ENCODE data around the gene PEX13.
A peak's percentile ranks its signal among the peaks of the same experiment; 100 is the strongest.
"Not testable (repeated sequence)": the region's sequence is repeated elsewhere in the genome, so short reads cannot be mapped to it uniquely, and the experiment has no call there.

The PEX13 gene

DNA sequence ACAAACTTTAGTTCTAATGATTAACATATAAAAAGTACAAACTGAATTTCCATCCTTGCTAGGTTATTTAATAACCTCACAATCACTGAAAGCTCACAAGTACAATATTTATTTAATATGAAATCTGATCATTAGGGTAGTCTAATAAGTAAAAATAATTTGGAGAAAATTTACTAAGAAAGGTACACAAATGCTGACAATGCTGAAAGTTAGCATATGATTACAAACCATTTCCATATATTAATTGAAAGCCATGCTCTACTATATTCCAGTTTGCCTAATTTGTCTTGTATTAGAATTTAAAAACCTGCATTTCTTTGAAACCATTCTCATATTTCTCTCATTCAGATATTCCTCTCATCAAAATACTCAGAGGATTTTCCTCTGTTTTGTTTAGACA, 8.2 kb upstream of the PEX13 start:
- DNase-seq = no peak

DNA sequence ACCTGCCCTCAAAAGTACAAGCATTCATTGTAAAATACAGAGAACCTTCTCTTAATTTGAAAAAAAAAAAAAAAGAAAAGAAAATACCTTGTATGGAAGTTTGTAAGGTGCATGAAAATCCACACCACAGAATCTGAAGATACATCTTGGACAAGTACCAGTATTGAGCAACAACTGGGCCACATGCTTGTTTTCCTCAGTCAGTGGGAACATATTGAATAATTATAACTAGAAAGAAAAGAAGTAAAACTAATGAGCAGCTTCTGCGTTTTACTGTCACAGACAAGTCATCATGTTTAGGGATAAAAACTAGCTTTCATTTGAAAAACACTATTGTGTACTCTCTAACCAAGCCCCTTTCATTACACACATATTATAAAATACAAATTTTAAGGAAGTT, 5.8 kb upstream of the PEX13 start:
- DNase-seq = no peak

DNA sequence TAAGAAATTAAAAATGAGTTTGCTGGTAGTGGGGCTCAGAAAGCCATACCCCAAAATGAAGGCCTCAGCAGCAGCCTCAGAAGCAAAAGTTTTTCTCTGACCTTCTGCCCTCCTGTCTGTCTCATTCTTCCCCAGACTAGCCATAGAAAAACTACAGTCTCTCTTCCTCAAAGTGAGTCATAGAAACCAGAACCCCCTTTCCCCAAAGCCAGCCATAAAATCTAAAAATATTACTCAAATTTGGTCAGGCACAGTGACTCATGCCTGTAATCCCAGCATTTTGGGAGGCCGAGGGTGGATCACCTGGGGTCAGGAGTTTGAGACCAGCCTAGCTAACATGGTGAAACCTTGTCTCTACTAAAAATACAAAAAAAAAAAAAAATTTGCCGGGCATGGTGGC, 5.2 kb upstream of the PEX13 start:
- peak; percentile 50 for DNase-seq

DNA sequence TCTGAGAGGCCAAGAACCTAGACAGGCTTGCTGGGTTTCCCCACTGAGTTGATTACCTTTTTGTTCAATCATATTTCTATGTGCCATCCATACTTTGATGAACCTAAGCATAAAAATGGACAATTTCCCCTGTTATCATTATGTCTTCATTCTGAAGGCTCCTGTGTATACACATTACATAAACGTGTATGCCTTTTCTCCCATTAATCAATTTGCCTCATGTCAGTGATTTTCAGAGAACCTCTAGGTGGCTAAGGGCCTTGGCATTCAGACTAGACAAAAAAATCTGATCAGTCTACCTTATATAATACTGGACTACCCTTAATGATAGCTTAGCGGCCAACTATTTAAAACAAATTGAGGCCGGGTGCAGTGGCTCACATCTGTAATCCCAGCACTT, 4.1 kb upstream of the PEX13 start:
- no peak for DNase-seq

DNA sequence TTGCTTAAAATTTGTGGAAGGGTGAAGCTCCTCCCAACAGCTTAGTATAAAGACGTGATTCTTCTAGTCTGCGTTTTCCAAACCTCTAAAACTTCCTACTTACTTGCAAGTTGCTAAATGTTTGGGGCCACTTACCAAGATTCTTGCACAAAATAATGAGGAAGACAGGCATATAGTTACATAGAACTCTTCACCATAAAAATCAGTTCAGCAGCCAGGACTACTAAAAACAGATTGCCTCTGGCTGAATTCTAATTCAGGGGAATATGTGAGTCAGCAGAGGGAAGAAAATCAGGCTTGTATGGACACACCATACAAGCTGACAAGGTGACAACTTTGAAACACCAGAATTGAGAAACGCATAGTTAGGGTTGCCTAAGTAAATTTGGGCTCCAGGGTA, 2.8 kb upstream of the PEX13 start:
- DNase-seq = no peak

DNA sequence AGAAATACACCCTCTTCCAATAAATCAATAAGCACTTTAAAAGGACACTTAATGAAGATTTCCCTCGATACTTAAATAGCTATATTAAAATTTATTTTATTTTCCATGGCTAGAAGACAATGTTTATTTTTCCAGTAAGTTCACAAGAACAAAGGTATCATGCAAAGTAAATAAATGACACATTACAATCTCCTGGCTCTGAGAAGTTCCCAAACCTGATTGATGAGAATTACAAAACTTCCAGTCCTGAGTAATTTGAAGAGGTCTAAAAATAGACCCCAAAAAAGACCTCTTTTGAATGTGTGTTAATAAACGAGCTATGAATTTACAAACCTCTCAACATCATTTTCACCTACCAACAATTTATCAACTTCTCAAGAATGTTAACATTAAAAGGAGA, 1.5 kb upstream of the PEX13 start:
- DNase-seq = no peak

DNA sequence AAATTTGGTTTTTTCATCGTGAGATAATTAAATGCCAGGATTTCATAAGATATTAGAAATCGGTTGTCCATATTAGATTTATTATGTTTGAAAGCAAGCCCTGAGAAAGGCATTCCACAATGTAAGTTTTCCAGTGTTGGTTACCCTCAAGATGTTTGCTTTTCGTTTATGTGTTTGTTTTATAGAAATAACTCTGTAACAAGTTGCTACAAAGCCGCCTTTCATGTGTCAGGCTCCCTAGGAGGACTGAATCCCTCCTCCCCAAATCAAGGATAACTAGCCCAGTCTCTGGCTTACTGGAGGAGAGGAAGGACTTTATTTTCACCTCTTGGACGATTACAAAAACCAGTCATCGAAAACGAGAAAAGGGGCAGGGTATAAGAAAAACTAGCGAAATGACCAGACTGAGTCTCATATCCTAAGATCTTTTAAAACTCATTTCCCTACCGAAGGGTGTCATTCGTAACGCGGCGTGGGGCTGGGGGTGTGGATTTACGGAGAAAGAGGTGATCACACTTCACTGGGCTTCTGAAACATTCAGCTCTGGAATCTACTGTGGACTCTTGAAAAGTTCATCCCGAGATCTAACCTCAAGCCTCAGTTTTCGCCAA, 1.0 kb upstream of the PEX13 start:
- DNase-seq = peak; percentile 58

DNA sequence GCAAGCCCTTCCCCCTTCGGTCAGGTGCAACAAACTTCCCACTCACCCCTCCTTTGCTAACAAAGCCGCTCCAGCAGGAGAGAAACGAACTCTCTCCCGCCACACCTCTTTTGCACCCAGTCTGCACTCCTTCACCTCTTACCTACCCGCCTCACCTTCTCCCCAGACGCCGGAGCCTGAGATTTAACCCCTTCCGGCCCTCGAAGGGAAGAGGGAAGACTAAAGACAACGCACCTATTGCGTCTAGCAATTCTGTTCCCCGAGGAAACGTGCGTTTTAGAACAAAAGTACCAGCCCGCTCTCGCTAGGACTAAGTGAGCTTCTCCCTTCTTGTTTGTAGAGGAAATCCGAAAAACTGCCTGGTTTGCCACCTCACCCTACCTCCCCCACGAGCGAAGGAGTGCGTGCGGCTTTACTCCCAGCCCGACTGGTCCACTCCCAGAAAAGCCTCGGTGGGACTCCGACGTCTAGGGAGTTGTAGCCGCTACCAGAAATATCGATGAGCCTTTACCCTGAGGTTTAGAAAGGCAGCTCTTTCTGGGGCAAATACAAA, 441 bp upstream of the PEX13 start:
- peak; percentile 84 for DNase-seq

DNA sequence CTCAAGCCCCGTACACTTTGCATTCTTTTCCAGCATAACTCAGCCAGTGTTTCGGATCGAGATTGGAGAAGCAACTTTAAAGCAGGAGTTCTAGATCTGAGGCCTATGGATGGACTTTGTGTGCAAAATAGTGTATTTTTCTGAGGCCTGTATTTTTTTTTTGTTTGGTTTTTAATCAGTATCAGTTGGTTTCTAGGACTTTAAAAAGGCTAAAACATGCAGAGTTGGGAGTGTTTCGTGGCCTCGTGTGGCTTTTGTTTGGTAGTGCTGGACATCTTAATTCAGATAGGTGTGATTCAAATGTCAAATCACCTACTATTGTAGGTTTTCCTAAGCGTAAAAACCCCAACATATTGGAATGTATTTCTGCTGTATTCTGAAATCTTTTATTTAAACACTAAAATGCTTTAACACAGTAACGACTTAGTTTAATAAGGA, 817 bp downstream of the PEX13 start:
- peak; percentile 11 for DNase-seq

DNA sequence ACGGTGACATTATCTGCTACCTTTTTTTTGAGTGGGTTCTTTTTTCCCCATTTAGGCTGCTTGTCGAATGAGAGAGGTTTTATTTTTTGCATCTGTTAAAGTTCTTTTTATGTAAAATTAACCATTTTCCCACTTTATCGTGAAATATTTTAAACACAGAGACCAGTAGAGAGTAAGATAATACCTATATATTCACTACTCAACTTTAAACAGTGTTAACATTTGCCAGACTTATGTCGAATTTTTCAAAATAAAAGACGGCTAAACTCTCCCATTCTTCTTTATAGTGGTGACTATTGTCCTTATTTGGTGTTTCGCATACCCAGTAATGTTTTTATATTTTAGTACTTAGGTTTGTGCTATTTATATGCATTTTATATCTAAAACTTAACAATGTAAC, 1.3 kb downstream of the PEX13 start:
- no peak for DNase-seq

DNA sequence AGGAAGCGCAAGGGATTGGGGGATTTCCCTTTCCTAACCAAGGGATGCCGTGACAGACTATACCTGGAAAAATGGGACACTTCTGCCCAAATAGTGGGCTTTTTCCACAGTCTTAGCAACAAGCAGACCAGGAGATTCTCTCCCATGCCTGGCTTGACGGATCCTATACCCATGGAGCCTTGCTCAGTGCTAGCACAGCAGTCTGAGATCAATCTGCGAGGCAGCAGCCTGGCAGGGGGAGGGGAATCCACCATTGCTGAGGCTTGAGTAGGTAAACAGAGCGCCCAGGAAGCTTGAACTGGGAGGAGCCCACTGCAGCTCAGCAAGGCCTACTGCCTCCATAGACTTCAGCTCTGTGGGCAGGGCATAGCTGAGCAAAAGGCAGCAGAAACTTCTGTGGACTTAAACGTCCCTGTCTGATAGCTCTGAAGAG, 3.7 kb downstream of the PEX13 start:
- DNase-seq = no peak

DNA sequence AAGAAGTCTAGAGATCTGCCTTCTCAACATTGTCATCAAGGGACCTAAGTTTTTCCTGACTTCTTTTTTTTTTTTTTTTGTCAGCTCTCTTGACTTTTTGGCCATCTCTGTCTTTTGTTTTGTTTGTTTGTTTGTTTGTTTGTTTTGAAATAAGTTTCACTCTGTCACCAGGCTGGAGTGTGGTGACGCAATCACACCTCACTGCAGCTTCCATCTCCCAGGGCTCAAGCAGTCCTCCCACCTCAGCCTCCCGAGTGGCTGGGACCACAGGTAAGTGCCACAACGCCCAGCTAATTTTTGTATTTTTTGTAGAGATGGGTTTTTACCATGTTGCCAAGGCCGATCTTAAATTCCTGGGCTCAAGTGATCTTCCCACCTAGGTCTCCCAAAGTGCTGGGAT, 6.2 kb downstream of the PEX13 start:
- no peak for DNase-seq

DNA sequence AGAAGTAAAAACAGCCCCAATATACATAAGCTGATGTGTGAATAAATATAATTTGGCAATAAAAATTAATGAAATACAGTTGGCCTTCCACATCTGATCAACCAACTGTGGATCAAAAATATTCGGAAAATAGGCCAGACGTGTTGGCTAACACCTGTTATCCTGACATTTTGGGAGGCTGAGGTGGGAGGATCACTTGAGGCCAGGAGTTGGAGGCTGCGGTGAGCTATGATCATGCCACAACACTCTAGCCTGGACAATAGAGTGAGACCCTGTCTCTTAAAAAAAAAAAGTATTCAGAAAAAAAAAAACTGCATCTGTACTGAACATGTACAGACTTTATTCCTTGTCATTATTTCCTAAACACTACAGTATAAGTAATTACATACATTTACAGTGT, 12.0 kb downstream of the PEX13 start:
- no peak for DNase-seq

DNA sequence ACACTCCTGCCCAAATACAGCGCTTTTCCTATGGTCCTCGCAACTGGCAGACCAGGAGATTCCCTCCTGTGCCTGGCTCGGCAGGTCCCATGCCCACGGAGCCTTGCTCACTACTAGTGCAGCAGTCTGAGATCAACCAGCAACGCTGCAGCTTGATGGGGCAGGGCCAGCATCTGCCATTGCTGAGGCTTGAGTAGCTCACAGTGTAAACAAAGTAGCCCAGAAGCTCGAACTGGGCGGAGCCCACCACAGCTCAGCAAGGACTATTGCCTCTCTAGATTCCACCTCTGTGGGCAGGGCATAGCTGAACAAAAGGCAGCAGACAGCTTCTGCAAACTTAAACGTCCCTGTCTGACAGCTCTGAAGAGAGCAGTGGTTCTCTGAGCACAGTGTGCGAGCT, 17.1 kb downstream of the PEX13 start:
- not testable (repeated sequence) for DNase-seq

DNA sequence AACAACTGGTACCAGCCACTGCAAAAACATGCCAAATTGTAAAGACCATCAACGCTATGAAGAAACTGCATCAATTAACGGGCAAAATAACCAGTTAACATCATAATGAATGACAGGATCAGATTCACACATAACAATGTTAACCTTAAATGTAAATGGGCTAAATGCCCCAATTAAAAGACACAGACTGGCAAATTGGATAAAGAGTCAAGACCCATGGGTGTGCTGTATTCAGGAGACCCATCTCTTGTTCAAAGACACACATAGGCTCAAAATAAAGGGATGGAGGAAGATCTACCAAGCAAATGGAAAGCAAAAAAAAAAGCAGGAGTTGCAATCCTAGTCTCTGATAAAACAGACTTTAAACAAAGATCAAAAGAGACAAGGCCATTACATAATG, 19.1 kb downstream of the PEX13 start:
- DNase-seq = not testable (repeated sequence)

DNA sequence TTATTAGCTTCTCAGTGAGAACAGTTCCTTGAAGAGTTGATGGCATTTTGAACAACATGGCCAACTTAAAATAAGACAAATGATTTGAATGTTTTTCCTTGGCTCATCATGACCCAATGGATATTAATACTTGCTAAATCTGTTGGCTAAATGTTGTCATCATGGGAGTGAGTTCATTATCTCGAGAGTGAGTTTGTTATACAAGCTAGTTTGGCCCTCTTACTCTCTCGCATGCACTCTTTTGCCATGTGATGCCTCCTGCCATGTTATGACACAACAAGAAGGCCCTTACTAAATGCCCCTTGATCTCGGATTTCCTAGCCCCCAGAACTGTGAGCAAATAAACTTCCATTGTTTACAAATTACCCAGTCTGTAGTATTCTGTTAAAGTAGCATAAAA, 25.3 kb downstream of the PEX13 start:
- no peak for DNase-seq

DNA sequence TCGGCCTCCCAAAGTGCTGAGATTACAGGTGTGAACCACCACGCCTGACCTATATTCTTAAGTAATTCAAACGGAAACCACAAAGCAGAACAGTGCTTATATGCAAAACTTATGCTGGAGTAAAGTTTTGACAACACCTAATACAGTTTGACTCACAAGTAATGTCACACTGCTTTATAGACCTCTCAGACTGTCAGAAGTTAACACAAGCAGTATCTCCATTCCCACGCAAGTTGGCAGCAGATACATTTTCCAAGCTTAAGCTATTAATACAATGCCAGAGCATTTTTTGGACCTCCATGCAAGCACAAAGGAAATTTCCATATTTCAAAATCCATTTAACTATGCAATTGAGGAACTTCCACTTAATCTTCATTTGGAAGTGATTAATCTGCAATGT, 27.1 kb downstream of the PEX13 start:
- peak; percentile 28 for DNase-seq

DNA sequence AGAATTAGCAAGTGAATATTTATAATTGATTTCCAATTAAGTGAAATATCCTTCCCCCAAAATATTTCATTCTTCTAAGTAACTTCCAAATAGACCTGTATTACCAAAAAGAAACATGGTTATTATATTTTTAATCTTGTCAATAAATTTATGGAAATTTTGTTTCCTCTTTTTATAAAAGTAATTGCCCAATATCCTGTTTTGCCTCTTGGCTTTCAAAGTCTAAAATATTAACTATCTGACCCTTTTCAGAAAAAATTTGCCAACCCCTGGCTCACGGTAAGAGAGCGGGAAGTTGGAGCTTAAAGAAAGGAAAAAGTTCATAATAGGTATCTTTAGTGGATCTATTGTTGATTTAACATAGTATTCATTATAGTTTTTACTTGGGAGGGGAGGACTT, 27.7 kb downstream of the PEX13 start:
- no peak for DNase-seq

DNA sequence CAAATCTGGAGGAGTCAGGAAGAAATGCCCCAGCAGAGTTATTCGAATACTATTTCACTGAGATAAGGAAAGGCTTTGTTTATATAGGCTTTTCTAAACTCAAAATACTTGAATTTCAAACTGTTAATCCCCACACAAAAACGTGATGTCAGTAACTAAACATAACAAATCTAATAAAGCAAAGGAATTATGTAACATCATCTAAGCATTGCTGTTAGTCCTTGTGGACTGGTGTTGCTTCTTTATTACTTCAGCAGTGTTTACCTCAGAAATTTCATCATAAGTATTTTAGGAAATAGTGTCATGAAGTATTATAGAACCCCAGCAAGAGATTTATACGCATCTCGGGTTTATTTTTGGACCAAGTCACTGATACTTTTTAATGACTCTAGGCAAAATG, 28.5 kb downstream of the PEX13 start:
- no peak for DNase-seq

DNA sequence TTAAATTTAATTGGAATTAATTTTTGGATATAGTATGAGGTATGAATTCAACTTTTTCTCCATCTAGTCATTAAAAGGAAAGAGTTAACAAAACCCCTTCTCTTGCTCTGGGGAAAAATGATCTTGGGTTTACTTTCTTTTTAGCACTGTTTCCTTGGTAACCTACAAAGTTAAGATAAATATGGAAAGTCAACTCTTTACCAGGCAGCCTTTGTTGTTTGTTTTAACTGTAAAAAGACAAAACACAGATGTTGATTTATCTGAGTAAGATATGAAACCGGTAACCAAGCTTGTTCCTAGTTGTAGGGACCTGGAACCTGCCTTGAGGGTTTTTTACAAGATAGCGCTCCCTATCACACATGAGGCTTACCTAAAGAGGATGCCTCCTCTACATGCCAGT, 38.0 kb downstream of the PEX13 start:
- DNase-seq = peak; percentile 3

DNA sequence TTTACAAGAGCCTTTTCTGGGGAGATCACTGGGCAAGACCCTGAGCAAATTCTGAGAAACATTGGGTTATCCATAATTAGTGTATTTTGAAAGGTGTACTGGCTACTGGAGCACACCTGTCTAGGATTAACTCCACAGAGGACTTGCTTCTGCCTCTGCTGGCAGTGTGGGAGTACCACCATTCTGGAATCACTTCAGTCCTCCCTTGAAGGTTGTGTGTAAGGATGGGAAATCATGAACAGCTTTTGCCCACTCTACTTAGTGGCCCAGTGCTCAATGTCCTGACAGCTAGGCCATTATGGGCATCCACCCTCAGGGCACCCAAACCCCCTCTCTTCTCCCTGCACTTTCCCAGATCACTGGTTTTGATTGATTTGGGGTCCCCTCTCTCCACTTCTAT, 40.0 kb downstream of the PEX13 start:
- no peak for DNase-seq

DNA sequence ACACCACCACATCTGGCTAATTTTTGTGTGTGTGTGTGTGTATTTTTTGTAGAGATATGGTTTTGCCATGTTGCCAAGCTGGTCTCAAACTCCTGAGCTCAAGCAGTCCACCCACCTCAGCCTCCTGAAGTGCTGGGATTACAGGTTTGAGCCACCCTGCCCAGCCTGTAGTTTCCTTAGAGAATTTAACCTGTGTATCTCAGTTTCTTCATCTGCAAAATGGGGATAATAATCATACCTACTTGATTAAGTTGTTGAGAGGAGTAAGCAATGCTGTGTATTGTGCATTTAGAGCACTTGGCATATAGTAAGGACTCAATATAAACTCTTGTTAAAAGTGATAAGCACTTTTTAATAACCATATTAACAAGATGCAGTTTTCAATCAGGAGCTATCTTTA, 41.9 kb downstream of the PEX13 start:
- DNase-seq = no peak

DNA sequence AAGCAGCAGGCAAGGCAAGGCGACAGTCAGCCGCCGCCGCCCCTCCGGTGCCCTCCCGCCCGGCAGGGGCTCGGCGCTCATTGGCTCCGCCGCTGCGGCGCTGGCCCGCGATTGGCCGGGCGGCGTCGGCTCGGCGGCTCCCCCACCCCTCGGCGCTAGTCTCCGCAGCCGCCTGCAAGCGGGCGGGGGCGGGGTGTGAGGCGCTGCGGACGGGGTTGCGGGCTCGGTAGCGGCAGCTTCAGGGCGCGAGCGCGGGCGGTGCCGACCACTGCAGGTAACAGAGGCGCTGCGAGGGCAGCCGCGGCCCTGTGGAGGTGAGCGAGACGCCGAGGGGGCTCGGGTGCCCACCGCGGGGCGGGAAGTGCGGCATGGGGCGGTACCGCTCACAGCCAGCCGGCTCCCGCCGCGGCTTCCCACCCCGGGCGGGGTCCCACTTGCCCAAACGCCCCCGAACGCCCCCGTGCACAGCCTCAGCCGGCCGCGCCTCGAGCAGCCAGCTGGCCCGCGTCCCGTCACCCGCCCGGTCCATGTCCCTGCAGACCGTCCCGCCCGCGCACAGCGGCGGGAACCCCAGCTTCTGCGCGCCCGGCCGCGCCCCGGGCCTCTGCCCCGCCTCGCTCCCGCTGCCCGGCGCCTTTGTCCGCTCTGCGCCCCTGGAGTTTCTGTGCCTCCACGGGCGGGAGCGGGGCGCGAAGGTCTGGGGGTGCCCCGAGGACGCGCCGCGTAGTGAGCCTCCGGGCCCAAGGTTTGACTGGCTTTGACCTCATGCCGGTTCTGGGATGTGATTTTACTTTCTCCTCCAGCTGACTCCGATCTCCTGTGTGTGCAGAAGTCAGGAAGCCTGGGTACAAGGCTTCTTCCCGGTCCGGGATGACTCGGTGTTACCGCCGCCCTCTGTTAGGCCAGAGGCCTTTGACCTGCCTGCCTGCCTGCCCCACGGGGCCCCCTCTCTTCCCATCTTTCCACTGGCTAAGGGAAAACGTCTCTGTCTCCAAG, 48.5 kb downstream of the PEX13 start, which contains the start of gene SANBR:
Gene SANBR, plus strand, starts transcription at position 158 of the 996 bp plus-strand sequence. CDS start 4,480 bp downstream, outside the sequence.
- DNase-seq = peak; percentile 89

DNA sequence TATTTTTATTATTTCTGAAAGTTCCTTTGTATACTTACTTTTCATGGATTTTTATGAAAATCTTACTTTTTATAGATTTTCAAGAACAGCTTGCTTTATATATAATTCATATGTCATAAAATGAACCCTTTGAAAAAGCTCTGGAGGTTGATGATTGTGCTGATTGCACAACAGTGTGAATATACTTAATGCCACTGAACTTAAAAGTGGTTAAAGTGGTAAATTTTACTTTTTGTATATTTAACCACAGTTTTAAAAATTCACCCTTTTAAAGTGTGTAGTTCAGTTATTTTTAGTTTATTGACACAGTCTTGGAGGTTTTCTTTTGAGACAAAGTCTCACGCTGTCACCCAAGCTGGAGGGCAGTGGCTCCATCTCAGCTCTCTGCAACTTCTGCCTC, 56.6 kb downstream of the PEX13 start:
- no peak for DNase-seq
